Neural cell (in vitro differentiated cells): Measurements from ENCODE around the gene RHOA. TPM values are rescaled to one million over a fixed set of nuclear protein-coding genes. Genes with fewer than 3 reads are reported as not detected.
"Not testable (repeated sequence)": the region's sequence is repeated elsewhere in the genome, so short reads cannot be mapped to it uniquely, and the experiment has no call there.

Experiments used
- H2AFZ ChIP-seq: fragments of 200-600, 300-800 bp; sonication (generic), shearing (Covaris generic); 2 replicates; pipeline ENCODE4 v1.6.0; 2014; ENCODE audit warnings: low read depth, mild to moderate bottlenecking, antibody characterized with exemption, low read length, moderate library complexity
- H3F3A ChIP-seq: fragments of 200-600 bp; shearing (Covaris generic); 2 replicates; pipeline ENCODE4 v1.6.1; 2016; ENCODE audit warnings: mild to moderate bottlenecking, moderate library complexity, mixed read lengths, antibody characterized with exemption, low read length; ENCODE audit not compliant: insufficient read depth, poor library complexity, severe bottlenecking
- H3K27ac ChIP-seq: fragments of 200-600, 300-800 bp; sonication (generic), shearing (Covaris generic); 2 replicates; pipeline ENCODE4 v1.5.1; 2014; ENCODE audit warnings: mild to moderate bottlenecking, low read length, moderate library complexity
- H3K27me3 ChIP-seq: fragments of 300-800, 200-600 bp; sonication (generic), shearing (Covaris generic); 2 replicates; pipeline ENCODE4 v1.6.0; 2014; ENCODE audit warnings: mild to moderate bottlenecking, low read depth, low read length, moderate library complexity; ENCODE audit not compliant: insufficient read depth
- H3K36me3 ChIP-seq: fragments of 300-800, 200-600 bp; sonication (generic), shearing (Covaris generic); 2 replicates; pipeline ENCODE4 v1.5.1; 2014; ENCODE audit warnings: mild to moderate bottlenecking, antibody characterized with exemption, low read length, moderate library complexity; ENCODE audit not compliant: insufficient read depth
- H3K4me2 ChIP-seq: fragments of 300-800, 200-600 bp; sonication (generic), shearing (Covaris generic); 2 replicates; pipeline ENCODE4 v1.6.0; 2014; ENCODE audit warnings: mild to moderate bottlenecking, low read length
- H3K4me3 ChIP-seq: fragments of 300-800, 200-600 bp; sonication (generic), shearing (Covaris generic); 2 replicates; pipeline ENCODE4 v1.5.1; 2014; ENCODE audit warnings: mild to moderate bottlenecking, low read length, moderate library complexity
- H3K79me2 ChIP-seq: fragments of 200-600 bp; shearing (Covaris generic); replicated peaks from 2 replicates; pipeline ENCODE4 v1.6.0; 2014; ENCODE audit warnings: mild to moderate bottlenecking, low read length, moderate library complexity; ENCODE audit not compliant: insufficient read depth
- H3K9ac ChIP-seq: fragments of 300-800, 200-600 bp; sonication (generic), shearing (Covaris generic); 2 replicates; pipeline ENCODE4 v1.6.1; 2016; ENCODE audit warnings: mild to moderate bottlenecking, low read length, mixed read lengths
- H3K9me2 ChIP-seq: fragments of 200-600 bp; shearing (Covaris generic); 2 replicates; pipeline ENCODE4 v1.6.1; 2016; ENCODE audit warnings: mild to moderate bottlenecking, low read length, mixed read lengths; ENCODE audit not compliant: insufficient read depth
- H3K9me3 ChIP-seq: fragments of 200-600, 300-800 bp; sonication (generic), shearing (Covaris generic); 2 replicates; pipeline ENCODE4 v1.6.1; 2016; ENCODE audit warnings: mild to moderate bottlenecking, mixed run types, low read length, moderate library complexity, mixed read lengths
- H4K20me1 ChIP-seq: fragments of 200-600 bp; shearing (Covaris generic); 2 replicates; pipeline ENCODE4 v1.6.1; 2016; ENCODE audit warnings: mild to moderate bottlenecking, mixed run types; ENCODE audit not compliant: insufficient read depth
- EP300 ChIP-seq: fragments of 450-650 bp; conservative IDR thresholded peaks from 2 replicates; pipeline ENCODE4 v1.6.1; 2014; ENCODE audit warnings: antibody characterized with exemption, mild to moderate bottlenecking, moderate library complexity; ENCODE audit not compliant: poor library complexity, severe bottlenecking
- EZH2 ChIP-seq: fragments of 200-600, 300-800 bp; shearing (Covaris generic), sonication (generic); IDR thresholded peaks from 2 replicates; pipeline ENCODE4 v1.6.1; 2014; ENCODE audit warnings: antibody characterized with exemption, low read length, borderline replicate concordance, mild to moderate bottlenecking; ENCODE audit not compliant: insufficient read depth, poor library complexity, severe bottlenecking
- MXI1 ChIP-seq: fragments of 450-650 bp; conservative IDR thresholded peaks from 2 replicates; pipeline ENCODE4 v1.6.1; 2014; ENCODE audit warnings: antibody characterized with exemption, mild to moderate bottlenecking; ENCODE audit not compliant: poor library complexity, severe bottlenecking
- POLR2AphosphoS5 ChIP-seq: IDR thresholded peaks from 2 replicates; pipeline ENCODE4 v1.6.1; 2012
- RAD21 ChIP-seq: fragments of 450-650 bp; conservative IDR thresholded peaks from 2 replicates; pipeline ENCODE4 v1.6.1; 2014; ENCODE audit warnings: antibody characterized with exemption, mild to moderate bottlenecking, moderate library complexity
- SMC3 ChIP-seq: fragments of 450-650 bp; conservative IDR thresholded peaks from 2 replicates; pipeline ENCODE4 v1.6.1; 2014; ENCODE audit warnings: antibody characterized with exemption, mild to moderate bottlenecking, moderate library complexity; ENCODE audit not compliant: poor library complexity
- TAF1 ChIP-seq: IDR thresholded peaks from 2 replicates; pipeline ENCODE4 v1.6.1; 2012; ENCODE audit warnings: low read depth
- polyA plus RNA-seq: library from polyadenylated mRNA; depleted of rRNA; stranded (reverse); fragments of >200 nt; gene quantifications from 2 replicates; pipeline ENCODE4 v1.2.3, GENCODE V29; 2014
- TF ChIP-seq, protein P1 (sequence below): IDR thresholded peaks from 2 replicates; pipeline ENCODE4 v1.6.1; 2012; ENCODE audit warnings: borderline replicate concordance
- TF ChIP-seq, protein P2 (sequence below): fragments of 450-650 bp; IDR thresholded peaks from 2 replicates; pipeline ENCODE4 v1.5.1; 2014; ENCODE audit warnings: antibody characterized with exemption, mild to moderate bottlenecking, moderate library complexity; ENCODE audit not compliant: poor library complexity, severe bottlenecking

RHOA gene
- polyA plus RNA-seq, 1 donor from 2014 or later = 159 TPM

DNA sequence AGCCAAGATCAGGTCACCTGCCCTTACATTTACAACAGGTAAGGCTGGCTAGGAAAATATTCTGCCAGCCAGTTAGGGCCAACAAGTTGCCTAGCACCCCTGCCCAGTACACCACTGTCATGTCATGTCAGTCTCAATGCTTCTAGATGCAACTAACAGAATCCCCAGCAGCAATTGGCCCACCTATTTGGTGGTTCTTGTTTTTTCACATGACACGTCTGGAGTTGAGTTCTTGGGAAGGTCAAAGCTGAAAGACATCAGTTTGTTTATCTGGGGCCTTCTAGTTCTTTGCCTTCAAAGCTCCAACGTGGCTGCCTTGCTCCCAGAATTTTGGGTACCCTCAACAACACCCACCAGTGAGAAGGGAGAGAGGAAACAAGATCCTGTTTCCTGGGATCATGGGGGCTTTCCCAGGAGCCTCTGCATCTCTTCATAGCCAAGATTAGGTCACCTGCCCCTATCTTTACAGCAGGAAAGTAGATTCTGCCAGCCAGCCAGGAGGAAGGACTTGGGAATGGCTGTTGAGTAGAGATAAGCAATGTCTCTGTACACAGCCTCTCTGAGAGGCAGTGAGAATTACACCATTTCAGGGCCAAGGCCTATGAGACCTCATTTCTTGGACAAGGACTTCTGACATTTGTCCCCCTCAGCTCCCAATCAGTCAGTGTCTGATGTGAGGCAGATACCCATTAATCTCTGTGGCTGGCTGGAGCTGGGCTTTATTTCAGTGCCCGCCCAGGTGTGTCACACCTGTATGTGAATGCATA is 62.2 kb downstream of the RHOA start:
- H3K9ac ChIP-seq = no peak overlapping the region
- no peak overlapping the region for H3K4me3 ChIP-seq
- H3K27me3 ChIP-seq = no peaks in the 10 kb centered on the region
- no peaks in the 10 kb centered on the region for H3K9me2 ChIP-seq
- no peaks in the 10 kb centered on the region for H3F3A ChIP-seq
- no peak overlapping the region for H2AFZ ChIP-seq
- no peaks in the 10 kb centered on the region for H4K20me1 ChIP-seq
- H3K27ac ChIP-seq = no peak overlapping the region
- no peaks in the 10 kb centered on the region for H3K36me3 ChIP-seq
- TF ChIP-seq, protein P1, sequence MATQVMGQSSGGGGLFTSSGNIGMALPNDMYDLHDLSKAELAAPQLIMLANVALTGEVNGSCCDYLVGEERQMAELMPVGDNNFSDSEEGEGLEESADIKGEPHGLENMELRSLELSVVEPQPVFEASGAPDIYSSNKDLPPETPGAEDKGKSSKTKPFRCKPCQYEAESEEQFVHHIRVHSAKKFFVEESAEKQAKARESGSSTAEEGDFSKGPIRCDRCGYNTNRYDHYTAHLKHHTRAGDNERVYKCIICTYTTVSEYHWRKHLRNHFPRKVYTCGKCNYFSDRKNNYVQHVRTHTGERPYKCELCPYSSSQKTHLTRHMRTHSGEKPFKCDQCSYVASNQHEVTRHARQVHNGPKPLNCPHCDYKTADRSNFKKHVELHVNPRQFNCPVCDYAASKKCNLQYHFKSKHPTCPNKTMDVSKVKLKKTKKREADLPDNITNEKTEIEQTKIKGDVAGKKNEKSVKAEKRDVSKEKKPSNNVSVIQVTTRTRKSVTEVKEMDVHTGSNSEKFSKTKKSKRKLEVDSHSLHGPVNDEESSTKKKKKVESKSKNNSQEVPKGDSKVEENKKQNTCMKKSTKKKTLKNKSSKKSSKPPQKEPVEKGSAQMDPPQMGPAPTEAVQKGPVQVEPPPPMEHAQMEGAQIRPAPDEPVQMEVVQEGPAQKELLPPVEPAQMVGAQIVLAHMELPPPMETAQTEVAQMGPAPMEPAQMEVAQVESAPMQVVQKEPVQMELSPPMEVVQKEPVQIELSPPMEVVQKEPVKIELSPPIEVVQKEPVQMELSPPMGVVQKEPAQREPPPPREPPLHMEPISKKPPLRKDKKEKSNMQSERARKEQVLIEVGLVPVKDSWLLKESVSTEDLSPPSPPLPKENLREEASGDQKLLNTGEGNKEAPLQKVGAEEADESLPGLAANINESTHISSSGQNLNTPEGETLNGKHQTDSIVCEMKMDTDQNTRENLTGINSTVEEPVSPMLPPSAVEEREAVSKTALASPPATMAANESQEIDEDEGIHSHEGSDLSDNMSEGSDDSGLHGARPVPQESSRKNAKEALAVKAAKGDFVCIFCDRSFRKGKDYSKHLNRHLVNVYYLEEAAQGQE = no peak
- TF ChIP-seq RAD21 = no peak
- no peak for TF ChIP-seq EP300
- TF ChIP-seq, protein P2, sequence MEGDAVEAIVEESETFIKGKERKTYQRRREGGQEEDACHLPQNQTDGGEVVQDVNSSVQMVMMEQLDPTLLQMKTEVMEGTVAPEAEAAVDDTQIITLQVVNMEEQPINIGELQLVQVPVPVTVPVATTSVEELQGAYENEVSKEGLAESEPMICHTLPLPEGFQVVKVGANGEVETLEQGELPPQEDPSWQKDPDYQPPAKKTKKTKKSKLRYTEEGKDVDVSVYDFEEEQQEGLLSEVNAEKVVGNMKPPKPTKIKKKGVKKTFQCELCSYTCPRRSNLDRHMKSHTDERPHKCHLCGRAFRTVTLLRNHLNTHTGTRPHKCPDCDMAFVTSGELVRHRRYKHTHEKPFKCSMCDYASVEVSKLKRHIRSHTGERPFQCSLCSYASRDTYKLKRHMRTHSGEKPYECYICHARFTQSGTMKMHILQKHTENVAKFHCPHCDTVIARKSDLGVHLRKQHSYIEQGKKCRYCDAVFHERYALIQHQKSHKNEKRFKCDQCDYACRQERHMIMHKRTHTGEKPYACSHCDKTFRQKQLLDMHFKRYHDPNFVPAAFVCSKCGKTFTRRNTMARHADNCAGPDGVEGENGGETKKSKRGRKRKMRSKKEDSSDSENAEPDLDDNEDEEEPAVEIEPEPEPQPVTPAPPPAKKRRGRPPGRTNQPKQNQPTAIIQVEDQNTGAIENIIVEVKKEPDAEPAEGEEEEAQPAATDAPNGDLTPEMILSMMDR = no peak
- TF ChIP-seq SMC3 = no peak
- TF ChIP-seq MXI1 = no peak
- no peak for TF ChIP-seq EZH2
- TF ChIP-seq POLR2AphosphoS5 = no peak
- TF ChIP-seq TAF1 = no peak
- no peaks in the 10 kb centered on the region for H3K9me3 ChIP-seq
- H3K4me2 ChIP-seq = no peak overlapping the region
- H3K79me2 ChIP-seq = no peaks in the 10 kb centered on the region

DNA sequence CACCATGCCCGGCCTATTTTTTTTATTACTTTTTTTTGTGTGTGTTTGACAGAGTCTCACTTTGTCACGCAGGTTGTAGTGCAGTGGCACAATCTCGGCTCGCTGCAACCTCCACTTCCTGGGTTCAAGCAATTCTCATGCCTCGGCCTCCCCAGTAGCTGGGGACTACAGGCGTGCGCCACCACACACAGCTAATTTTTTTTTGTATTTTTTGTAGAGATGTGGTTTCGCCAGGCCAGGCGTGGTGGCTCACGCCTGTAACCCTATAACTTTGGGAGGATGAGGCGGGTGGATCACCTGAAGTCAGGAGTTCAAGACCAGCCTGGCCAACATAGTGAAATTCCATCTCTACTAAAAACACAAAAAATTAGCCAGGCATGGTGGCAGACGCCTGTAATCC is 63.4 kb downstream of the RHOA start:
- not testable (repeated sequence) for H3K4me3 ChIP-seq, H3K4me2 ChIP-seq, H3K27me3 ChIP-seq, H3K9me3 ChIP-seq, H4K20me1 ChIP-seq, H3K9me2 ChIP-seq, H3K79me2 ChIP-seq, H2AFZ ChIP-seq, H3F3A ChIP-seq, H3K9ac ChIP-seq, H3K27ac ChIP-seq, H3K36me3 ChIP-seq
